ENCODE results near the gene FALEC.

DNA sequence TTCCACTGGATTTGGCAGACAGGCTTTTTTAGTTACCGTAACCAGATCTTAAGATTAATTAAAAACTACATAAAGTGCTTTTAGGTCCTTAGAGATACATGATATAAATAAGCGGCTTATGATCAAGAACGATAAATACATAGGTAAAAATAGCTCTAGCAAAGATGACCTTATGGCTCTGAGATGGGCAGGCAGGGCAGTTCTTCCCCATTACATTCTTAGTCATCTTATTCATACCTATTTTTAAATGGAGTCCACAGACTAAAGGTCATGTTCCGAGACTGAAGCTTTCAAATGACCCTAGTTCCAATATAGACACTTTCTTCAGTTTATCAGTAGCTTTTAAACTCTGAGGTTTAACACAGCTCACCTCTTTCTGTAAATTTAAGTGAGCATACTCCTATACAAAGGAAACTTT lies 59.5 kb downstream of the FALEC start:
- no peak for TF ChIP-seq CTCF (IDR thresholded peaks at IDR 0.05; ENCODE audit: insufficient read depth, low read depth, low read length)
- no peak for TF ChIP-seq EZH2 (IDR thresholded peaks at IDR 0.05; ENCODE audit: insufficient read depth, low read length)
